Measurements from ENCODE around the gene TRMO.
A peak's percentile ranks its signal among the peaks of the same experiment; 100 is the strongest.

TRMO gene

GRCh38 chr9:97936998-97937397, 14.7 kb upstream of the TRMO start:
- DNase-seq: no peak

DNA sequence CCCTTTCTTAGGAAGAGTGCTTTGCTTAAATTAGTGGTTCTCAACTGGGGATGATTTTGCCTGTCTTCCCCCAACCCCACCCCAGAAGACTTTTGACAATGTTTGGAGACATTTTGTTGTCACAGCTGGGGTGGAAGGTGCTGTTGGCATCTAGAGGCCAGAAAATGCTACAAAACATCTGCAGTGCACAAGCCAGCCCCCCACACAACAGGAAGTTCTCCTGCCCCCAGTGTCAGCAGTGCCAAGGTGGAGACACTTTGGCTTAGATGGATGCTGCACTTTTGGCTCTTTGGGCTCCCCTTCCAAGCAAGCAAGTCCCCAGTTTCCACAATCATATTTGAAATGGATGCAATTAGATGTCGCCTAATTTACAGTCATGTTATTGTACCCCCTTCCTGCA, 13.0 kb upstream of the TRMO start:
- DNase-seq: no peak

DNA sequence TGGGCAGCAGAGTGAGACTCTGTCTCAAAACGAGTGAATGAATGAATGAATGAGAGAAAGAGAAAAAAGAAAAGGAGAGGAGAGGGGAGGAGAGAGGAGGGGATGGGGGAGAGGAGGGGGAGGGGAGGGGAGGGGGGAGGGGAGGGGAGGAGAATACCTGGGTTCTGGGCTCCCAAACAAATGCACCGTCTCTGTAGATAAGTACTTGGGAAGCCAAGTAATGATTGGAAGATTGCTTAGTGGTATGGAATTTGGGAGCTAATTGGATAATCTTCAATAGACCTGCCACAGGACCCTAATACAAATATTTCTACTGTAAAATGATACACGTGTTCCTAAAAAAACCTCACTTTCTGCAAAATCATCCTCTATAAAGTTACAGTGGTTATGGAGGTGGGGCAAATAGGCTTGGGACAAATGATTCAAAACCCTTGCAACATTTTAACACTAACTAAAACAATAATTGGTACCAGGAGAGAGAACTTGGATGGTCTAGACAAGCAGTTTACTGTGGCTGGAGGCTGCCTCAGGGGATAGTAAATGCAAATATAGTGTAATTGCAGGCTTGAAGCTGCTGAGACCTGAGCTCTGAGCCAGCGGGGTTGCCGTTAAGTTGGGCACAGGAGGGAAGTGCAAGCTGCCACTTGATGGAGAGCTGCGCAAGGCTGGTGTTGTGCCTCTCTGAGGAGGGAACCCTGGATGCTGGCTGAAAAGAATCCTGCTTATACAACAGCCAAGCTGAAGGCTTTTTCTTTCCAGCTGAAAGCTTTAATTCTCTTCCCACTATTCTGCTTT, 12.2 kb upstream of the TRMO start:
- peak; percentile 72 for DNase-seq

DNA sequence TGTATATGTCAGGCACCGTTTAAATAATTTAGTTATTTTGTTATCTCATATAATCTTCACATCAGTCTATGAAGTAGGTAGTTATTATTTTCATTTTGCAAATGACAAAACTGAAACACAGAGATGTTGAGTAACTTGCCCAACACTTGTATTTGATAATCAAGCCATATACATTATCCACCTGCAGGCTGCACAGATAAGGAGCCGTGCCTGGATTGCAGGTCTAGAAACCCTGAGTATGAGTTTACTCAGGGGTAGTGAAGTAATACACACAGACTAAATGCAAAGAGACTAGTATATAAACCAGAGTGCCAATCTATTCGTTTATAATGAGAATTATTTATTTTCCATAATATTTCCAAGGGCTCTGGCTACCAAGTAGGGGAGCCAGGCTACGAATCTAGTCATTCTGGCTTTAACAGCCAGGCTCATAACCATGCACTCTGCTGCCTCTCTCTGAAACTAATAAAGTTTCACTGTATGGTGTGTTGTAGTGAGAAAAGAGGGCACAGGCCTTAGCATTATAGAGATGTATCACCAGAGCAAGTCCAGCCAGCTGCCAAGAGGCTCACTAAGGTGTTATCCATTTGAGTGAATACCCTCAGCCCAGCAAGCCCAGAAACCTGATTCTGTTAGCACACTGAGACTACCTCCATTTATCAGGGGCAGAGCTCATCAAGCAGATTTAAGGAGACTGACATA, 11.1 kb upstream of the TRMO start:
- no peak for DNase-seq

DNA sequence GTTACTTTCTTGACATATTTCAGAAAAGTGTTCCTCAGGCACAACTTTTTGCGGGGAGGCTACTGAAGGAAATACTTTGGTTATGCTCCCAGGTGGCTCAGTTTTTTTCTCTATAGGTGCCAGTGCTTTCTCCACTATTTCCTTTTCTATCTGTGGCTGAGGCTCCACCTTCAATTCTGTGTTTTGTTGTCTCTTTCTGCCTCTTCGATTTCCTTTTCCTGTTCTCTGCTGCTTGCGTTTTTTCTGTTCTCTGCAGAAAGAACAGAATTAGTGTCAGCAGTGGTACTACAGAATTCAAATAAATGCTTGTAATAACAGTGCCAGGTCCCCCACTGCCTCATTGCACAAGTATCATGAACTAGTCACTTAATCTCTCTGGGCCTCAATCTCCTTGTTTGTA, 8.7 kb upstream of the TRMO start:
- DNase-seq: no peak

- DNase-seq: no peak
Observed at GRCh38 chr9:97928986-97929604, 6.8 kb upstream of the TRMO start.

DNA sequence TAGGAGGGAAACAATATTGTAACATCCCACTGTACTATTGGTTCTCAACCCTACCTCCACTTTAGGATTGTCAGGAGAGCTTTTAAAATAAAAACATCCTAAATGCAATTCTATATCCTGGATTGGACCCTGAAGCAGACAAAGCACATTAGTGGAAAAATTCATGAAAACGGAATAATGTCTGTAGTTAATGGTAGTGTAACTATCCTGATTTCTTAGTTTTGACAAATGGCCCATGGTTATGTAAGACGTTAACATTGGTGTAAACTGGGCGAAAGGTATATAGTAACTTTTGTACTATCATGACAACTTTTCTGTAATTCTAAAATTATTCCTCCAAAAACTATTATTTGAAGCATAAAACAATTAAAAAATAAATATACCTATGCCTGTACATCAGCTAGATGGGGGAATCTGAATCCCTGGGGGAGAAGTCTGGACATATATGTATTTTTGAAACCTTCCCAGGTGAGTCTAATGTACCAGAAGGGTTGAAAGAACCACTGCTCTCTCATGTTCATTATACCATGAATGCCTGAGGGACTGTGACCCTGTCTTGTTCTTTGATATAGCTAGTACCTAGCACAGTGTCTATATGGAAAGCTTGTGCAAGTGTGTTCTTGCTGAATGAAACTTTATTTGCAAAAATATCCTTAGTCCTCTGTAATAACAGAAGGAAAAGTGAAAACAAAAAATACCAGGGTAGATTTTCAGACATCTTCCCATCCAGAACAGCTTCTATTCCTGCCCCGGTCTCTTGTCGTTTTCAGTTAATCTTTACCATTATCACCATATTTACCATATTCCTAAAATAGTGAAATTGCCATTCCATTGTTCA, 3.4 kb upstream of the TRMO start:
- DNase-seq: no peak

GRCh38 chr9:97924386-97924785, 2.1 kb upstream of the TRMO start:
- no peak for DNase-seq

DNA sequence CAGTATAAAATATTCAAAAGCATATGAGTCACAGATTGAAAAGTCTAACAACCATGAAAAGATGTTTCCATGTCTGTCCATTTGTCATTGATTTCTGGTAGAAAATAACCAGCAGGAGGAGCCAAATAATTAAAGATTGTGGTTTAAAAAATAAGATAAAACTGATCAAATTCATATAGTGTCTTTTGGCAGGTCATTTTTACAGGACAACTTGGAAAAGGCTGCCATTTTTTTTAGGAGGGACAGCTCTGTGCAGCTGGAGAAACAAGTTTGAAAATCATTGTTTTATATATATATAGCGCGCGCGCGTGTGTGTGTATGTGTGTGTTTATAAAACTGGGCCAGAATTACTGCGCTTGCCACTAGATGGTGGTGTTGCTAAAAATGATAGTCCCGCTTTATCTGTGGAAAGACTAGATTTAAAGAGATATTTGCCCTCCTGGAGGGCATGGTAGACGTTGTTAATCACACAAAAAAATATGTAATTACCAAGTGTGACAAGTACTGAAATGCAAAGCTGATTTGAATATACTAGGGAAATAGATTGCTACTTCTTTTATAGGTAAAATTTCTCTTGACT, 1.3 kb upstream of the TRMO start:
- DNase-seq: peak; percentile 90

DNA sequence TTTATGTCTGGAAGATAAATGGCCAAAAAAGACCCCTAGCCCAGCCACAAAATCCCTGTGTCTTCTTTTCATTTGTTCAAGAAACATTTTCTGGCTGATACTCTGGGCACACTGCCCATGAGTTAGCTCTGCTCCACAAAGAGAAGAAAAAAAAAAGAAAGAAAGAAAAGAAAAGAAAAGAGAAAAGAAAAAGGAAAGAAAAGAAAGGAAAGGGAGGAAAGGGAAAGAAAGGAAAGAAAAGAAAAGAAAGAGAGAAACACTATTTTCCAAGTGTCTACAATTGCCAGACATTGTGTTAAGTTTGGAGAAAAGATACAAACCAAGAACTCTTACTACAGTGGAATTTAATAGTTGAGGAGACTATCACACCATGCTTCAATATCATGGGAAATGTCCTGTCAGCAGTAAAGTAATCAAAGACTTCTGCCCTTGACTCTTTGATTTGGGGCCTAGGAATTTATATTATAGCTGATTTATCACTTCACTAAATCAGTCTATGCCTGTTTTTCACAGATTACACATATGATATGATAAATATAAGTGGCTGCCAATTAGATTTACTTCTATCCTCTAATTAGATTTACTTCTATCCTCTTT, 3.0 kb downstream of the TRMO start:
- no peak for DNase-seq

DNA sequence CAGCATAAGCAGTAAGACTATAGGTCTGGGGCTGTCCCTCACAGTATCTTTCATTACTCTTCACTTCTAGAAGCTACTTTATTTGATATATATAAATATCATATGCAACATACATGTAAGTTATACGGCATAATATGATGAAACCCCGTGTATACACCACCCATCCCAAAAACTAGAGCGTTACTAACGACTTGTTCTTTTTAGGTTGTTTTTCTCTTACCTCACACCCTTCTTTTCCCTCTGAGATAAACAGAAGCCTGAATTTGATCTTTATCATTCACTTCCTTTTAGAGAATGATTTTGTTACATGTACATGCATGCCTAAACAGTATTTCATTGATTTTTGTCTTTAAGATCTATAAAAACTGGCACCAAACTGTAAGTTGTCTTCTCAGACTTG, 3.7 kb downstream of the TRMO start:
- DNase-seq: no peak

GRCh38 chr9:97911970-97912369, 10.3 kb downstream of the TRMO start:
- DNase-seq: no peak

- DNase-seq: no peak
Observed at GRCh38 chr9:97911528-97911927, 10.8 kb downstream of the TRMO start.

DNA sequence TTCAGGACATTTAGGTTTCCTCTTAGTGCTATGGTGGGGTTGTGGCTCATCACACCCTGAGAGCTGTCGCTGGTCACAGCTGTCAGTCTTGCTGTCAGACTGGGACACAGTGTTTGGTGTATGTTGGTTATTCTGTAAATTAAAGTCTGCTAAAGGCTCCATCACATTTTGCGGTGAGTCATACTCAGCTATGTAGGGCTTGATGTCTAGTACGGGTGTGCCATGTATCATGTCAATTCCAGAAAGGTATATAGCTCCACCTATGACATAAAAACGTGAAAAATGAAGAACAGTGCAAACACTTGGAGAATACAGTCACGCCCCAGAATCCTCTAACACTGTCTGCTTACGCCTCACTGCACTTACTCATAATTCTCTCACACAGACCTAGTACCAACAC, 11.9 kb downstream of the TRMO start:
- DNase-seq: no peak

DNA sequence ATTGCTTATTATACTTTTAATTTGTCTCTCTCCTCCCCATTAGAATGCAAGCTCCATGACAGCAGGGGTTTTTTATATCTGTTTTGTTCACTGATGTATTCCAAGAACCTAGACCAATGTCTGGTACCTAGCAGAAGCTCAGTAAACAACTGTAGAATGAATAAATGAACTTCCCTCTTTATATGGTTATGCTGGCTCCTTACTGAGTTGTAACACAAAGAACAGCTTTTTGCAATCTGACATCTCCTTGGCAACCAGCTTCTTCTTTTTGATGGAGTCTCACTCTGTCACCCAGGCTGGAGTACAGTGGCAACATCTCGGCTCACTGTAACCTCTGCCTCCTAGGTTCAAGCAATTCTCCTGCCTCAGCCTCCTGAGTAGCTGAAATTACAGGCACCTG, 13.6 kb downstream of the TRMO start:
- no peak for DNase-seq

GRCh38 chr9:97907632-97908031, 14.7 kb downstream of the TRMO start:
- DNase-seq: no peak

- no peak for DNase-seq
Observed at GRCh38 chr9:97907046-97907445, 15.3 kb downstream of the TRMO start.

DNA sequence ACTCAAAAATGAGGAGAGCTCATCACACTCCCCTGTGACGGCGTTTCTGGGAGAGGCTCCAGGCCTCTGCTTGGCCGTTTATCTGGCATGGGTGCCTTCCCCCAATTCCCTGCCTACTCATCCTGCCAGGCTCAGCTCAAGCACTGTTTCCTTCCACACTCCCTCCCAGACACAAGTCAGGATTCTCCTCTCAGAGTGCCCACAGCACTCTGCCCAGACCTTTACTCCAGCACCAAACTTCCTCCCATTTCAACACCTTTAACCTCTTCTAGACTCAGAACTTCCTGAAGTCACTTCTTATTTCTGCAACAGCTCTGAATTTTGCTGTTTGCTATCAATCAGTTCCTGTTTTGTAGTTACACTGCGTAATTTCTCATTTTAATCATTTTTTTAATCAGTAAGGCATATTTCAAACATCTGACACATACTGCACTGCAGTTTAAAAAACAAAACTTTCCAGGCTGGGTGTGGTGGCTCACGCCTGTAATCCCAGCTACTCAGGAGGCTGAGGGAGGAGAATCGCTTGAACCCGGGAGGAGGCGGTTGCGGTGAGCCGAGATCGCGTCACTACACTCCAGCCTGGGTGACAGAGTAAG, 16.0 kb downstream of the TRMO start:
- DNase-seq: no peak

DNA sequence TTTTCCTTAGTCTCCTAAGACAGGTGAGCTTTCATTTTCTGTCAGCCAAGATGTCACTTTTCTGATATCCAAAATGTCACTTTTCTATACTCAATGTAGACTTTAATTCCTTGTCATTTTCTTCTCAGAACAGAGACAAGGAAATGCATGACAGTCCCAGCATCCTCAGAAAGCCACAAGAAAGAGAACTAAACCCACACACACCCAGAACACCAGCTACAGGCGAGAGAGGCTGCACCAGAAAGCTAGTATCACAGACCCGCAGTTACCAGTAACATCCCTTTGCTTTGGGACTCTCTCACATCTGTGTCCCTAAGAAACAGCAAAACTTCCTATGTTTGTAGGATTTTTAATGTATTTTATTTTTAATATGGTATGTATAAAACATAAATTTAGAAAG, 17.1 kb downstream of the TRMO start:
- DNase-seq: no peak

DNA sequence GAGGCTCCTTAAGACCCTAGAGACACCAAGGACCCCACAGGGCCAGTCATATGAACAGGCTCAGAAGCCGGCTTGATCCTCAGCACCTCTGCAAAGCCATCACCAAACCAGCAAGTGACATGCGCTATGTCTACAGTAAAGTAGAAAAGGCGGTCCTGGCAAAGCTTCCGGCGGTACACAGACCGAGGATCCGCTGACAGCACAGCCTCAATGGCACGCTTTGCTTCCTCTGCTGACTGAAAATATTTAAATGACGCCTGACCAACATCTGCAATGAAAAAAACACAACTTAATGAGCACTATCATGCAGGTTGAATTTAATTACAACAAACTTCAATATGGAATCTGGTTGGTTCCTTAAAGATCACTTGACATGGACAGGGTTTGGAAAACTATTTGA, 17.6 kb downstream of the TRMO start:
- DNase-seq: no peak

GRCh38 chr9:97903177-97903576, 19.1 kb downstream of the TRMO start:
- DNase-seq: no peak
